Fibroblast of skin of abdomen (primary cell): ENCODE measurements around the gene GMPPB.
"Not testable (repeated sequence)": the region's sequence is repeated elsewhere in the genome, so short reads cannot be mapped to it uniquely, and the experiment has no call there.

Source experiments
- DNase-seq: peaks from one replicate; pipeline ENCODE4 v3.0.0-alpha.2; 2013

GMPPB gene

DNA sequence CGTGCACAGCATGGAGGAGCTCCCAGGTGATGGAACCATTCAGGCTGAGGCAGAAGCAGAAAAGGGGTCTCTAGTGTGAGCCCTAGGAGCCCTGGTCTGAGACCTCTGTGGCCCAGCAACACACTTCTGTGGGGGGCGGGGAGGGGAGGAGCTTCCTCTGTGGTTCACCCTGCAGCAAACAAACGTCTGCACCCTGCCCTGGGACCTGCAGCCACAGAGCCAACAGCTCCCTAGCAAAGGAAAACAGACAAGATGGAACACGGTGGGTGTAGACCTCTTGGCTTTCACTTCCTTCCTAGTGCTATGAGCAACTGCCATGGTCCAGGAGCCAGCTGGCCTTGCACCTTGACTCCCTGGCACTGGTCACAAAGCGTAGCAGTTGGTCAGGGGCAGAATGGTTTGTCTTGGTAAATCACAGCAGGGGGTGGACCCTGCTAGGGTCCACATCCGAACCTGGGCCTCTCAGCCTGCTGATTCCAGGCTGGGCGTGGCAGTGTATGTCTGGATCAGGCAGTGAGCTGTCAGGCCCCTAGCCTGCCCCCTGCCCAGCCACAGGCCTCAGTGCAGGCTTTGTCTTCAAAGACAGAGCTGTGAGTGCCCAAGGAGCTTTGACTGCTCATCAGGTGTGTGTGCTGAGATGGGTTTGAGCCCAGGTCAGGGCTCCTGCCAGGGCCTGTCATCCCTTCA is 11.0 kb downstream of the GMPPB start:
- DNase-seq: no peak

DNA sequence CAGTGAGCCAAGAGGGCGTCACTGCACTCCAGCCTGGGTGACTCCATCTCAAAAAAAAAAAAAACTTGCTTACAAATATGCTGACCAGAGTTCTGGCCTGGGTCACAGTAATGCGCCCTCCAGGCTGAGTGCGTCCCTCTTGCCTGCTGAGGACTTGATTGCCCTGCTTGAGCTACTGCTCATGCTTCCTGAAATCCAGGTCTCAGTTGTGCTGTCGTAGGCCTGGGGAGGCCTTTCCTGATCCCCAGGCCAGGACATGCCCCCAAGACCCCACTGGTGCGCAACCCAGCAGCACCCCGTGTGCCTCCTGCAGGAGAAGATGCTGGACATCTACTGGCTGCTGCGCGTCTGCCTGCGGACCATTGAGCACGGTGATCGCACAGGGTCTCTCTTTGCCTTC is 11.6 kb downstream of the GMPPB start:
- no peak for DNase-seq

DNA sequence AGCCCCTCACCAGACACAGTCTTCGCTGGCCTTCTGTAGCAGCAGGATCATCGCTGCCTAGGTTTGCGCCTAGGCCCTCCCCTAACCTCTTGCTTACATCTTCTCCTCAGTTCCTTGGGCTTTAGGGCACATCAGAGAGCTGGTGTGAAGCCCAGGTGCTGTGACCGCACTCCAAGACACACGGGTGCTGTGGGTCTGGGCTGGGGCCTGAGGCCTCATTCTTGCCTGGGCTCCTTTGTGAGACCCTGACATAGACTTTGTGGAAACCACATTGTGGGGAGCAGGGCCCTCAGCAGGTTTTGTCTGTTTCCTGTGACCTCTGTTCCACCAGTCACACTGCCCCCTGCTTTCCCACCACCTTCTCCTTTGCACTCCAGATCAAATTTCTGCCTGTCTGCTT is 12.3 kb downstream of the GMPPB start:
- no peak for DNase-seq

DNA sequence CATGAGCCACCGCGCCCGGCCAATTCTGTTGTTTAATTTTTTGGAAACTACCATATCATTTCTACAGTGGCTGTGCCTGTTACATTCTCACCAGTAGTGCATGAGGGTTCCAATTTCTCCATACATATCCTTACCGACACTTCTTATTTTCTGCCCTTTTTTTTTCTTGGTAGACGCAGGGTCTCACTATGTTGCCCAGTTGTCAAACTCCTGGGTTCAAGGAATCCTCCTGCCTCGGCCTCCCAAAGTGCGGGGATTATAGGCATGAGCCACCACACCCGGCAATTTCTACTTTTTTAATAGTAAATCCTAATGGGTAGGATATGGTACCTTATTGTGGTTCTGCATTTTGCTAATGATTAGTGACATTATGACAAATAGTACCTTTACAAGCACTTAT is 13.9 kb downstream of the GMPPB start:
- no peak for DNase-seq

DNA sequence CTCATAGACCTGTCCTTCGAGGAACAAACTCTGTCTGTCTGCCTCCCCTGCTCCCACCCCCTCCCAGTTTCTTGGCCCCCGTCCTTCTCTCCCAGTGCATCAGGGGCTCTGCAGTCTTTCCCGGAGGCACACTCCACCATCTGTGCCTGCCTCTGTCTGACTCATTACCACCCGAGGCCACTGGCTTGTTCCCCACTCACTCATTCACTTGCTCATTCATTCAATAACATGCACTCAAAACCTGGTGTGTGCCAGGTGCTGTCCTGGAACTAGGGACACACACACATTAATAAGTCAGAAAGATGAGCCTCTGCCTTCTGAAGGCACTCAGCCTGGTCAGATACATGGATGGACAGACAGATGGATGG is 16.7 kb downstream of the GMPPB start:
- DNase-seq: no peak

DNA sequence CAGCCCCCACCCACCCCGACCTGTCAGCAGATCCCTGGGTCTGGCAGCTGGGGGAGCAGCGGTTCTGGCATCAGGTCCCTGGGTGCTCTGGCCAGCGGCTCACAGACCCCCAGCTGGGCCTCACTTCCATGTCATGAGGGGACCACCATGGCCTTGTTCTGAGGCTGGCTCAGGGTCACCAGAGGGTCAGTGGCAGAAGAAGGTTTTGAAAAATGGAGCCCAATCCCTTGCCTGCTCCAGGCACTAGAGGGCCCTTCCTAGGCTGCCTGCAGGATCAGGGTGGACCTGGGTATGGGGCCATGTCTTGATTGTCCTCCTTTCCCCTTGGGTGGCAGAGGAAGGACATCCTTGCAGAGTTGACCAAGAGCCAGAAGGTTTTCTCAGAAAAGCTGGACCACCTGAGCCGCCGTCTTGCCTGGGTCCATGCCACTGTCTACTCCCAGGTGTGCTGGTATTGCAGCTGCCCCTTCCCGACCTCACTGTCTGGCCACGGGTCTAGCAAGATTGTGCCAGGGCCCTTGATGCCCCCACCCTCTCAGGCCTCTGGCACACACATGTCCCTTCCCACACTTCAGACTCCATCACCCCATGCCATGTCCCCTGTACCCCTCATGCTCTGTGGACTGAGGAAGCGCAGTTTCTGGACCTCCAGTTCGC is 17.2 kb downstream of the GMPPB start:
- DNase-seq: no peak

DNA sequence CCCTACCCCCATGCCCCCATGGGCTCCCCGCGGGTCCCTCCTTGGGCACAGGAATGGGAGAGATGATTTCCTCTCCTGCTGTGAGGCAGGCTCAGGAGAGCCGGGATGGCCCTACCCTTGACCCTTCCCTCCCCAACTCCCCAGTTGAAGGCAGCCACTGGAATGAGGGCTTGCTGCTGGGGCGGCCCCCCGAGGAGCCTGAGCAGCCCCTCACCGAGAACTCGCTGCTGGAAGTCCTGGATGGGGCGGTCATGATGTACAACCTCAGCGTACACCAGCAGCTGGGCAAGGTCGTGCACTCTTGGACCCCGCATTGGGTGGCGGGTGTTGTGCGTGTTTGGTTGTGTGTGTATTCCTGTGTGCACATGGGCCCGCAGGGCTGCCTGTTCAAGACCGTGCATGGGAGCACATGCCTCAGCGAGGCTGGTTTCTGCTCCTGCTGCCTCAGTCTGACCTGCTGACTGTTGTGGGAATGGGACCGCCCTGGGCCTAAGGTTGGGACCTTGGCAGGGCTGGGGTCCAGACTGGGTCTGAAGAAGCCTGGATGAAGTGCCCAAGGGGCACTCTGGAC is 18.3 kb downstream of the GMPPB start:
- DNase-seq: no peak

DNA sequence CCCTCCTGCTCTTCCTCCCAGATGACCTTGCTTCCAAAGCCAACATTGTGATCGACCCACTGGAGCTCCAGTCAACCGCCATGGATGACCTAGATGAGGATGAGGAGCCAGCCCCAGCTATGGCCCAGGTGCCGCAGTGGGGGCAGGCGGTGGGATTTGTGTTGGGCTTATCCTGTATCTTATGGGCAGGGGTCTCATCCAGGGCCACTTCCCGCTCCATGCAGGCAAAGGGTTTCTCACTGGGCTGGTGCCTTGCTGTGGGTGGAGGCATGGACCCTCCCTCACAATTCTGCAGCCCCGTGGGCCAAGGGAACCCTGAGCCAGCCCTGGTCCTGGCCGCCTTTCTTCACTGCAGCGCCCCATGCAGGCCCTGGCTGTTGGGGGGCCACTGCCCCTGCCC is 19.1 kb downstream of the GMPPB start:
- DNase-seq: no peak

DNA sequence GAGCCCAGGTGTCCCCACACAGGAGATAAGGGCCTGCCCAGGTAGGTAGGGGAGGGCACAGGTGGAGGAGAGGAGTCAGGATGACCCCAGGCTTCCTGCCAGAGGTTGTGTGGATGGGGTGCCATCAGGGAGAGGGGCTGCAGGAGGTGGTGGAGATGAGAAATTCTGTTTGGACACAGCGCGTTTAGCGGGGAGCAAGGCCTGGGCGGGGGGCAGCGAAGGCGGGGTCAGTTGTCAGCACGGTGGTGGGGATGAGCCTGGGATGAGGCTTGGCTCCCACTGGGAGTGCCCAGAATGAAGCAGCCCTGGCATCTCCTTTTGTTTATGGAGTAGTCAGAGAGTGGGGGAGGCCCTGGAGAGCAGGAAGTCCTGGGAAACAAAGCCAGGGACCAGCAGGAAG is 19.8 kb downstream of the GMPPB start:
- DNase-seq: no peak

DNA sequence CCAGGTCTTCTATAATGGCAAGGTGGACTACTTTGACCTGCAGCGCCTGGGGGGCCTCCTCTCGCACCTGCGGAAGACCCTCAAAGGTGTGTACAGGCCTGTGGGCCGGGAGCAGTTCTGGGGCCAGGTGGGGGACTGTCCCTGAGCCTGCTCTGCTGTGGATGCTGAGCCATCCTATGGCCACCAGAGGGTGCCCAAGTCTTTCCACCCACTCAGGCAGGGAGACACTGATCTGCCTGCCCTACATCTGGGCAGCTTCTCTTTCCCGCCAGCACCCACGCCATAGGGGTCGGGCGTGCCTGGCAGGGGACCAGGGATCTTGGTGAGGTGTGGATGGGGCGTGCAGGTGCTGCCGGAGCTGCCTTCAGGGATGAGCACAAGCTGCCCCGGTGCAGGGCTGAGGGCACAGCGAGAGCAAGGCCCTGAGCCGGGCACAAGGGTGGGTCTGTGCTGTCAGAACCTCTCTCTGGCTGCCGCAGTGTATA is 20.3 kb downstream of the GMPPB start:
- peak; percentile 60 for DNase-seq

DNA sequence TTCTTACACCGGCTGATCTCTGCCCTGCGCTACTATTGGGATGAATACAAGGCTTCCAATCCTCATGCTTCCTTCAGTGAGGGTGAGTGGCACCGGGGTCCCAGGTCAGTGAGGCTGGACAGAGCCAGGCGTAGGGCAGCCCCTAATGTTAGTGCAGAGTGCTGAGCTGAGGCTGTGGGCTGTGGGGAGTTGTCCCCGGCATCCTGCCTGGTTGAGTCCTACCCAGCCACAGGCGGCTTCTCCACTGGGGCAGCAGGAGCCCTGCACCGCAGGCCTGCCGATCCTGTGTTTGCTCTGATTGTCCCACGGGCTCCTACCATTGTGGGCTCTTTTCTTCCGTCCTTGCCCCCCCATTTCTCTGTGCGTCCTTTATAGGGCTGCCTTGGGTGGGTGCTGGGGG is 21.1 kb downstream of the GMPPB start:
- no peak for DNase-seq

DNA sequence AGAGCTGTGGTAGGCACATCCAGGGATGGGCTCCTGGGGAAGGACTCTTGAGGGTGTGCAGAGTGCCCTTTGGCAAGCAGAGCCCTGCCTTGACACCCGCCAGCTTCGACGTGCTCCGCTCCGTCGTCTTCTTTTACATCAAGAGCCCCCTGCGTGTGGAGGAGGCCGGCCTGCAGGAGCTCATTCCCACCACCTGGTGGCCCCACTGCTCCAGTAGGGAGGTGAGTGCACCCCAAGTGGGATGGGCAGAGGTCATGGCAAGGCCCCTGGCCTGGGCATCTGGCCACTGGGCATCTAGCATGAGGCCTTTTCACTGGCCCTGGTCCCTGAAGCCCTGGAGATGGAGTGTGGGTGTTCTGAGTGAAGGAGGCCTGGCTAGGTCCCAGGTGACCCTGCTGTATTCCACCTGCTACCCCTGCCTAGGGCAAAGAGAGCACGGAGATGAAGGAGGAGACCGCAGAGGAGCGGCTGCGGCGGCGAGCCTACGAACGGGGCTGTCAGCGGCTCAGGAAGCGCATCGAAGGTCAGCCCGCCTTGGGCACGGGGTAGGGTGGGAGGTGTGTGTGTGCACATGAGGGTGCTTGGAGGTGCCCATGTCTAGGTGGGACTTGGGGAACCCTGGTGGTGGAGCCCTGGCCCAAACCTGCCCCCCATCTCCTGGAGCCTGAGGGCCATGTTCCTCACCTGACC is 22.2 kb downstream of the GMPPB start:
- DNase-seq: no peak

DNA sequence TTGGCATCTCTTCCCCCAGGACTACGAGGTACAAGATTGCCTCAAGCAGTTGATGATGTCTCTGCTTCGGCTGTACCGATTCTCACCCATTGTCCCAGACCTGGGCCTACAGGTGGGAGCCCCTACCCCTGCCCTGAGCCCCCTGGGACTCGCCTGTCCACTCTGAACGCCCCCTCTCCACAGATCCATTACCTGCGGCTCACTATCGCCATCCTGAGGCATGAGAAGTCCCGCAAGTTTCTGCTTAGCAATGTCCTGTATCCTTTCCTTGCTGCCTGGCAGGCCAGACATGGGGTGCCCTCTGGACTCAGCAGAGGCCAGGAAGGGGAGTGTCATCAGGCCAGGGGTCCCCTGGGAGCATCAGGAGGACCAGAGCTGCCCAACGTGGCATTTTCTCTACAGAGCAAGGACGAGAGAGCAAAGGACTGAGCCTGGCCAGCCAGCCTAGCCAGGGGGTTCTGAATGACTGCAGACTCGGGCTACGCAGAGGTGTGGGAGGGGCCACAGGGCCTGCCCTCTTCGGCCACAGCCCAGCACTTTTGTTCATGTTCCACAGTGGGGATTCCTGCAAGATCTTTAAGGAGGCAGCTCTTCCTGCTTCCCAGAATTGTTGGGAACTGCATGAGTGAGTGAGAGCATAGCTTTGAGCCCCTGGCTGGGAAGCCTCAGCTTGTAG is 23.2 kb downstream of the GMPPB start:
- DNase-seq: no peak

DNA sequence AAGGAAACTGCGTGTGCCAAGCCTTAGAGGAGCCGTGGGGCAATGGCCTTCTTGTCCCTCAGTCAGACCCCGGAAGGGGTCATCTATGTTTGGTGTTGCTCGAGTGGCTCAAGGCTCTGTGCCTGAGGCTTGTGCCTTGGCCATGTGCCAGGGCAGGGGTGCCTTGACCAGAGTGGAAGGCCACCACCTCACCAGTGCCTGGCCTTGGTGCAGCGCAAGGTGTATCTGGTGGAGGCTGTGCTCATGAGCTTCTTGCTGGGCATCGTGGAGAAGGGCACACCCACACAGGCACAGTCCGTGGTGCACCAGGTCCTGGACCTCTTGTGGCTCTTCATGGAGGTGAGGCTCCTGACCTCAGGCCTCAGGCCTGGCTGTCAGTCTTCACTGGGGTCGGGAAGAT is 23.7 kb downstream of the GMPPB start:
- DNase-seq: no peak

DNA sequence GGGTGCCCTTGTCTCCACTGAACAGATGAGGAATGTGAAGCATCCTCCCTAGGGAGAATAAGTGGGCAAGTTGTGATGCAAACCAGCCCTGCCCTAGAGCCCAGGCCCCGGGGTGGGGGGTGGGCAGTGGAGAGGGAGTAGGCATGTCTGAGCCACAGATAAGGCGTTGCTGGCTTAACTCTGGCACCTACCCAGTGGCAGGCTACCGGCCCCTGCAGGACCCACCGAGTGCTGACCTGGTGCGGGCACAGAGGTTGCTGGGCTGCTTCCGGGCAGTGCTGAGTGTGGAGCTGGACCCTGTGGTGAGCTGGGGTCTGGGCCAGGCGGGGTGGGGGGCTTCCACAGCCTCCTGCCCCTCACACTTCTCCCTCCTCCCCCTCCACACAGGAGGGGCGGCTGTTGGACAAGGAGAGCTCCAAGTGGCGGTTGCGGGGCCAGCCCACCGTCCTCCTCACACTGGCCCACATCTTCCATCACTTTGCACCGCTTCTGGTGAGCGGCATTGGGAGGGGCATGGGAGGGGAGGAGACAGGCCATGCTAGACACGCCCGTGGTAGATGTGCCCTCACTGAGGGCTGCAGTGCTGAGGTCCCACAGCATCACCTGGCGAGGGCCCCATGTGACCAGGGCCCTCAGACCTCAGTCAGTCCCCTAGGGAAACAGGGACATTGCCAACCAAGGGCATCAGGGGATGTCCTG is 24.3 kb downstream of the GMPPB start:
- no peak for DNase-seq

DNA sequence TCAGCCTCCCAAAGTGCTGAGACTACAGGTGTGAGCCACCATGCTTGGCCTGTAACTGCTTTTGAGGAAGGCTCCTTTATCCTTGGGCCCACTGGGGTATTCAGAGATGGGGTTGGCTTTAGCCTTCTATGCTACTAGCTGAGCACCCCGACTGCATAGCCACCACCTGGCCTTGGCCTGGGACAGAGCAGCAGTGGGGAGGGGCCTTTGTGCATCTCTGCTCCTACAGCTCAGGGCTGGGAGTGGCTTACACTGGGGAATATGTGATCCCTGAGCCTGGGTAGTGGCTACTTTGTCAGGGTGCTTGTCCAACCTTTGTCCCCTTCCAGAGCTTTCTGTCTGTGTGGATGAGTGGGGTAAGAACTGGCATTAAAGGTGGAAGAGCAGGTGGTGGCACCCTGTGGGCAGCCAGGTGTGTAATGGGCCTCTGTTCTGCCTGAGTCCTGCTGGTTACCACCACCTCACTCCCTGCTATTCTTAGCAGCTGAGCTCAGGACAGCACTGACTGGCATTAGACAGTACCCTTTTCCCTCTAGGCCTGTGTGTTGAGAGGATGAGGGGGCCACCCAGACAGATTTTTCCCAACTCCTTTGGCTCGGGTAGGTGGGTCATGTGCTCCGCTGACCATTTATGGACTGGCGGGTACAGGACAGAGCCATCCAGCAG is 28.3 kb downstream of the GMPPB start:
- not testable (repeated sequence) for DNase-seq

DNA sequence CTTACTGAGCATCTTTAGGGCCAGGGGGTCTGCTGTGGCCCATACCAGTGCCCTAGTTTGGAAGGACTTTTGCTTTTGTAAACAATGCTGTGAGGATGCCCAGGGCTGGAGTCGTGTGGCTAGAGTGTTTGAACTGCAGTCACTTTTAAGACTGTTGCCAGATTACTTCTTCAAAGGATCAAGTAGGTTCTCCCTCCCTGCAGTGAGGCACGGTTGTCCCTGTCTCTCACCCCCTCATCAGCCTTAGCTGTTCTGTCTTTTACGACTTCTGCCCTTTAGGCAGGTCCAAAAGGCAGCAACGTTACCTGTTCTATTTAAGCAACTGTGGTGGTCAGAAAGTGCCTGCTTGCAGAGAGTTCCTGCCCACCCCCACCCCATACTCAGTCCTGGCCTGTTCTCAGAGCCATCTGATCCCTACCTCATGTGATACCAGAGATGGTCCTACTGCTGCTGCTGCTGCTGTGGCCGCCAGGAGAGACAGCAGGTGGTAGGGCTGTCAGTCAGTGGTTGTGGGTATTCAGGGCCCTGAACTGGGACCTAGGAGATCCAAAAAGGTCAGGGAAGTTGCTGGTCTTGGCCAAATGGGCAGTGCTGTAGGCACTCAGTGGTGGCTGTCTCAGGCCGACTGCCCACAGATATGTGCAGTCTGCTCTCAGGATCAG is 29.2 kb downstream of the GMPPB start:
- DNase-seq: not testable (repeated sequence)

DNA sequence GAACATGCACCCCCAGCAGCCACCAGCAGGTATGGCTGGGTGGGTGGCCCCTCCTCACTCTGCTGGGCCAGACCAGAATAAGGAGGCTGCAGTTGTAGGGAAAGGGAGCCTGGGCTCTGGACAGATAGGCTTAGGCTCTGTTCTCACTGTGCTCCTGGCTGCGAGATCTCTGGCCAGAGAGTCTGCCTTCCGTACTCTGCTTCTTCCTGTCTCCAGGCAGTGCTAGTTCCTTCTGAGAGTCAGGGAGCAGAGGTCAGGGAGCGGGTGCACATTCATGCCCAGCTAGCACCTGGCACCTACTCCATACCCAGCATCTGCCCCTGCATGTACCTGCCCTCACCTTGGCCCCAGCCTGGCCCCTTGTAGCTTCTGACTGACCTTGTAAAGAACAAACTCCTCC is 32.3 kb downstream of the GMPPB start:
- DNase-seq: not testable (repeated sequence)

DNA sequence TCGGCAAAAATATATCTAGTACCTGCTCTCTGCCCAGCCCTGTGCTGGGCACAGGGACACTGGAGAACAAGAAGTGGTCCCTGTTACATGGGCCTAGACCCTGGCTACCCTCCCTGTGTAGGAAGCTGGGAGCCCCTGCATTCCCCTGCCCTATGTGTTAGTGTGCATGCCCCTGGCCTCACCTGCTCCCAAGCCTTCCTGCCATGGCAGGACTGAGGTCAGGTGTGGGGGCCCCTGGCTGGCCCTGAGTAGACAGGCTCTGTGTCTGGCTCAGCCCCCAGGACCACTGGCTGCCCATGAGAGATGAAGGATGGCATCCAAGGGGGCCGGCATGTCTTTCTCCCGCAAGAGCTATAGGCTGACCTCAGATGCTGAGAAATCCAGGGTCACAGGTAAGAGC is 32.9 kb downstream of the GMPPB start:
- DNase-seq: not testable (repeated sequence)

DNA sequence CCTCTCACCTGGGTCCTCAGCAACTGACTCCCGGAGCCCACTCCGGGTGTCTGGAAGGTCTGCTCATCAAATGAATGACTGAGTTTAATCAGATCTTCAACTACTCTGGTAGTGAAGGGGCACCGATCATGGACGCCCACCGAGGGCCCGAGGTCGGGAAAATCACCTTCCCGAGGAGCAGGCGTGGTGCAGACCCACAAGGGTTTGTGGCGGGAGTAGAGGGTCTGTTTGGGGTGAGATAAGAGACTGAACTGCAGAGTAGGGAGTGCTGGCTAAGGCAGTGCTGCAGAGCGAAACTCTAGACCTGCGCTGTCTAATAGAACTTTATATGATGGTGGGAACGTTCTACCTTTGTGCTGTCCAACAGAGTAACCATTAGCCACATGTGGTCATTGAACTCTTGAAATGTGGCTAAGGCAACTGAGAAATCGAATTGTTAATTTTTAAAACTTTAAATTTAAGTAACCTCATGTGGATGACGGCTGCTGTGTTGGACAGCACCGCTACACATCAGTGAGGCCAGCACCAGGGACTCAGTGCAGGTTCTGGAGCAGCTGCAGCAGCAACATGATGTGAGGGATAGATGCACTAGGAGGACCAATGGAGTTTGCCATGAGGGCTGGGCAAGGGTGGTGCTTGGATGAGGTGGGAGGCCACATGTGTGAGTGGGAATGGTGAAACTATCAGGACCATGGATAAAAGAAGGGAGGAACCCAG is 33.7 kb downstream of the GMPPB start:
- DNase-seq: not testable (repeated sequence)
